NCI-H187 (cell line): ENCODE results near the gene CDK2.
A peak's percentile ranks its signal among the peaks of the same experiment; 100 is the strongest.

Experiments
- DNase-seq, 2 experiments: peaks; one replicate each; lab custom pipeline; 2025; lab: John Stamatoyannopoulos, UW

Gene CDK2

GRCh38 chr12:55938826-55939501, 27.7 kb upstream of the CDK2 start:
- DNase-seq: no peak

- DNase-seq: peak; percentile 77 to 80
These were observed 26.4 kb upstream of the CDK2 start for GRCh38 chr12:55940065-55940732.

GRCh38 chr12:55942055-55942454, 24.6 kb upstream of the CDK2 start:
- DNase-seq: no peak

GRCh38 chr12:55942577-55943136, 24.0 kb upstream of the CDK2 start:
- no peak for DNase-seq

- DNase-seq: no peak
These were observed 20.1 kb upstream of the CDK2 start for GRCh38 chr12:55946553-55946952.

- DNase-seq: no peak
These were observed 11.3 kb upstream of the CDK2 start for GRCh38 chr12:55955344-55955743.

- DNase-seq: no peak
These were observed 10.7 kb upstream of the CDK2 start for GRCh38 chr12:55955800-55956508.

- no peak for DNase-seq
These were observed 9.3 kb upstream of the CDK2 start for GRCh38 chr12:55957106-55957859.

- no peak for DNase-seq
These were observed 2.9 kb upstream of the CDK2 start for GRCh38 chr12:55963760-55964159.

GRCh38 chr12:55965240-55965639, 1.4 kb upstream of the CDK2 start:
- DNase-seq: no peak

- DNase-seq: no peak
These were observed 656 bp upstream of the CDK2 start, which contains the start of gene PMEL for GRCh38 chr12:55965941-55966407. Gene PMEL, minus strand, starts transcription at chr12:55966042. Its CDS starts 31 bp downstream, at chr12:55966011.

- DNase-seq: no peak
These were observed 2.7 kb downstream of the CDK2 start for GRCh38 chr12:55969356-55969755.

- DNase-seq: no peak
These were observed 4.1 kb downstream of the CDK2 start for GRCh38 chr12:55970775-55971174.

GRCh38 chr12:55972042-55972441, 5.4 kb downstream of the CDK2 start:
- no peak for DNase-seq

GRCh38 chr12:55972456-55972855, 5.8 kb downstream of the CDK2 start:
- no peak for DNase-seq

- no peak for DNase-seq
These were observed 6.4 kb downstream of the CDK2 start for GRCh38 chr12:55972911-55973598.

- peak; percentile 99 to 100 for DNase-seq
These were observed 7.1 kb downstream of the CDK2 start, which contains the start of gene RAB5B for GRCh38 chr12:55973599-55974307. Gene RAB5B, plus strand, starts transcription at chr12:55974078. Its CDS starts 12,883 bp downstream, at chr12:55986961.

GRCh38 chr12:55974308-55974730, 7.7 kb downstream of the CDK2 start:
- no peak for DNase-seq

GRCh38 chr12:55978393-55978792, 11.8 kb downstream of the CDK2 start:
- no peak for DNase-seq

- DNase-seq: no peak
These were observed 12.4 kb downstream of the CDK2 start for GRCh38 chr12:55979069-55979468.
